Measurements from ENCODE around the gene THSD4. TPM values are rescaled to one million over a fixed set of nuclear protein-coding genes. Genes with fewer than 3 reads are reported as not detected.

The THSD4 gene
- polyA plus RNA-seq, 1 donor from 2014 or later, result 0.46 TPM

GRCh38 chr15:71538181-71538580 is 422.9 kb downstream of the THSD4 start:
- Histone ChIP-seq H3K9me2 (ENCODE audit: insufficient read depth, low read length) (no peaks in the 10 kb centered on the region), H2AFZ (ENCODE audit: low read depth, low read length) (no peak overlapping the region), H3K4me3 (ENCODE audit: low read length) (no peak overlapping the region), H4K20me1 (ENCODE audit: insufficient read depth) (no peaks in the 10 kb centered on the region), H3K79me2 (replicated peaks; ENCODE audit: insufficient read depth, low read length) (no peaks in the 10 kb centered on the region), H3K4me2 (ENCODE audit: low read length) (no peak overlapping the region), H3F3A (ENCODE audit: insufficient read depth, low read length, poor library complexity, severe bottlenecking) (no peaks in the 10 kb centered on the region), H3K36me3 (ENCODE audit: insufficient read depth, low read length) (no peaks in the 10 kb centered on the region), H3K9ac (ENCODE audit: low read length) (no peak overlapping the region), H3K27me3 (ENCODE audit: insufficient read depth, low read depth, low read length) (no peaks in the 10 kb centered on the region), H3K27ac (ENCODE audit: low read length) (no peak overlapping the region), H3K9me3 (ENCODE audit: low read length) (no peaks in the 10 kb centered on the region)
- TF ChIP-seq POLR2AphosphoS5 (IDR thresholded peaks at IDR 0.05), result no peak
- no peak for TF ChIP-seq RAD21 (conservative IDR thresholded peaks at IDR 0.05)
- TF ChIP-seq TAF1 (IDR thresholded peaks at IDR 0.05; ENCODE audit: low read depth), result no peak
- no peak for TF ChIP-seq MXI1 (conservative IDR thresholded peaks at IDR 0.05; ENCODE audit: poor library complexity, severe bottlenecking)
- no peak for TF ChIP-seq REST (IDR thresholded peaks at IDR 0.05; ENCODE audit: borderline replicate concordance)
- no peak for TF ChIP-seq SMC3 (conservative IDR thresholded peaks at IDR 0.05; ENCODE audit: poor library complexity)
- no peak for TF ChIP-seq EP300 (conservative IDR thresholded peaks at IDR 0.05; ENCODE audit: poor library complexity, severe bottlenecking)
- TF ChIP-seq EZH2 (IDR thresholded peaks at IDR 0.05; ENCODE audit: borderline replicate concordance, insufficient read depth, low read length, poor library complexity, severe bottlenecking), result no peak
- no peak for TF ChIP-seq CTCF (IDR thresholded peaks at IDR 0.05; ENCODE audit: poor library complexity, severe bottlenecking)

- no peaks in the 10 kb centered on the region for H3K27me3 ChIP-seq (ENCODE audit: insufficient read depth, low read depth, low read length)
- H3K9ac ChIP-seq (ENCODE audit: low read length), result no peak overlapping the region
- H3K4me2 ChIP-seq (ENCODE audit: low read length), result no peak overlapping the region
- no peak overlapping the region for H2AFZ ChIP-seq (ENCODE audit: low read depth, low read length)
- no peaks in the 10 kb centered on the region for H3K9me2 ChIP-seq (ENCODE audit: insufficient read depth, low read length)
- H3K27ac ChIP-seq (ENCODE audit: low read length), result no peak overlapping the region
- H3F3A ChIP-seq (ENCODE audit: insufficient read depth, low read length, poor library complexity, severe bottlenecking), result no peaks in the 10 kb centered on the region
- H3K79me2 ChIP-seq (replicated peaks; ENCODE audit: insufficient read depth, low read length), result no peaks in the 10 kb centered on the region
- H4K20me1 ChIP-seq (ENCODE audit: insufficient read depth), result no peaks in the 10 kb centered on the region
- H3K9me3 ChIP-seq (ENCODE audit: low read length), result no peaks in the 10 kb centered on the region
- no peaks in the 10 kb centered on the region for H3K36me3 ChIP-seq (ENCODE audit: insufficient read depth, low read length)
- TF ChIP-seq MXI1 (conservative IDR thresholded peaks at IDR 0.05; ENCODE audit: poor library complexity, severe bottlenecking) (no peak), RAD21 (conservative IDR thresholded peaks at IDR 0.05) (no peak), SMC3 (conservative IDR thresholded peaks at IDR 0.05; ENCODE audit: poor library complexity) (no peak), POLR2AphosphoS5 (IDR thresholded peaks at IDR 0.05) (no peak), TAF1 (IDR thresholded peaks at IDR 0.05; ENCODE audit: low read depth) (no peak), EZH2 (IDR thresholded peaks at IDR 0.05; ENCODE audit: borderline replicate concordance, insufficient read depth, low read length, poor library complexity, severe bottlenecking) (no peak), EP300 (conservative IDR thresholded peaks at IDR 0.05; ENCODE audit: poor library complexity, severe bottlenecking) (no peak)
- H3K4me3 ChIP-seq (ENCODE audit: low read length), result no peak overlapping the region
Measured at GRCh38 chr15:71541746-71542145, 426.5 kb downstream of the THSD4 start.

Measured in neural cell (in vitro differentiated cells).